Thyroid gland (tissue), 4 donors: ENCODE results near the gene MORN1.
"Not testable (repeated sequence)": the region's sequence is repeated elsewhere in the genome, so short reads cannot be mapped to it uniquely, and the experiment has no call there.

ENCODE experiments used
- CTCF ChIP-seq, 6 experiments: fragments of 200-600 bp in 3 of 6; fragments of 450-650 bp in 3 of 6; sonication (generic) in 3 of 6; IDR thresholded peaks; one replicate each; pipeline ENCODE4 v1.5.1; 2016 to 2019; ENCODE audit warnings: antibody characterized with exemption in 6 of 6, mild to moderate bottlenecking in 2 of 6, inconsistent platforms in 1 of 6, moderate library complexity in 1 of 6
- POLR2A ChIP-seq, 2 donors: fragments of 450-650 bp; IDR thresholded peaks; one replicate each; pipeline ENCODE4 v1.6.1; 2017; ENCODE audit warnings: antibody characterized with exemption in 2 of 2, mild to moderate bottlenecking in 2 of 2, moderate library complexity in 1 of 2

- not testable (repeated sequence) for TF ChIP-seq CTCF, POLR2A (IDR thresholded peaks at IDR 0.05)
Observed at GRCh38 chr1:2440346-2440745, 49.0 kb upstream of the MORN1 start.
